Stimulated activated memory B cell treated with anti-CD40 and anti-IgM and Interleukin-4, amounts not matched to agents 10 μg/mL and 1 μg/mL and 100 μg/mL, for 72 hours (primary cell): Measurements from ENCODE around the gene TMEFF2.
"Not testable (repeated sequence)": the region's sequence is repeated elsewhere in the genome, so short reads cannot be mapped to it uniquely, and the experiment has no call there.

Experiments
- ATAC-seq: fragments of 150-1000 bp; cut with Tn5 transposase; 2 replicates; pipeline ENCODE4 v1.10.0; 2021
- H3K27ac Mint-ChIP-seq: one replicate; pipeline ENCODE4 v1.8.0; 2022; ENCODE audit warnings: mild to moderate bottlenecking, mixed read lengths
- H3K27me3 Mint-ChIP-seq: one replicate; pipeline ENCODE4 v1.8.0; 2022; ENCODE audit warnings: mixed read lengths
- H3K36me3 Mint-ChIP-seq: one replicate; pipeline ENCODE4 v1.8.0; 2022; ENCODE audit warnings: mixed read lengths
- H3K4me1 Mint-ChIP-seq: one replicate; pipeline ENCODE4 v1.8.0; 2022; ENCODE audit warnings: mixed read lengths
- H3K4me3 Mint-ChIP-seq: one replicate; pipeline ENCODE4 v1.8.0; 2022; ENCODE audit warnings: mild to moderate bottlenecking, moderate library complexity, mixed read lengths
- H3K9me3 Mint-ChIP-seq: one replicate; pipeline ENCODE4 v1.8.0; 2022; ENCODE audit warnings: mixed read lengths

The TMEFF2 gene

GRCh38 chr2:191923652-191923997 is 271.1 kb downstream of the TMEFF2 start:
- no peak for ATAC-seq
- Mint-ChIP-seq H3K27ac (no peak overlapping the region), H3K4me1 (no peaks in the 10 kb centered on the region), H3K4me3 (no peak overlapping the region), H3K36me3 (no peaks in the 10 kb centered on the region), H3K27me3 (no peaks in the 10 kb centered on the region), H3K9me3 (peaks cover 2% of the 10 kb centered on the region)

GRCh38 chr2:191922736-191923651 is 271.7 kb downstream of the TMEFF2 start:
- Mint-ChIP-seq H3K4me1 (no peaks in the 10 kb centered on the region), H3K27ac (no peak overlapping the region), H3K9me3 (peaks cover 2% of the 10 kb centered on the region), H3K36me3 (no peaks in the 10 kb centered on the region), H3K4me3 (no peak overlapping the region), H3K27me3 (no peaks in the 10 kb centered on the region)
- peak; percentile 36 for ATAC-seq

- not testable (repeated sequence) for H3K4me3 Mint-ChIP-seq, ATAC-seq, H3K9me3 Mint-ChIP-seq, H3K4me1 Mint-ChIP-seq, H3K27ac Mint-ChIP-seq, H3K36me3 Mint-ChIP-seq, H3K27me3 Mint-ChIP-seq
Measured at GRCh38 chr2:191921650-191922049, 273.1 kb downstream of the TMEFF2 start.

- no peak overlapping the region for H3K4me3 Mint-ChIP-seq
- no peaks in the 10 kb centered on the region for H3K4me1 Mint-ChIP-seq
- no peaks in the 10 kb centered on the region for H3K36me3 Mint-ChIP-seq
- no peak for ATAC-seq
- peaks cover 2% of the 10 kb centered on the region for H3K9me3 Mint-ChIP-seq
- H3K27me3 Mint-ChIP-seq = no peaks in the 10 kb centered on the region
- no peak overlapping the region for H3K27ac Mint-ChIP-seq
Measured at GRCh38 chr2:191920502-191920901, 274.2 kb downstream of the TMEFF2 start.

GRCh38 chr2:191917967-191918651 is 276.6 kb downstream of the TMEFF2 start:
- Mint-ChIP-seq H3K9me3 (peaks cover 2% of the 10 kb centered on the region), H3K27ac (no peak overlapping the region), H3K27me3 (no peaks in the 10 kb centered on the region), H3K4me3 (no peak overlapping the region), H3K36me3 (no peaks in the 10 kb centered on the region), H3K4me1 (no peaks in the 10 kb centered on the region)
- ATAC-seq = no peak

GRCh38 chr2:191917430-191917881 is 277.3 kb downstream of the TMEFF2 start:
- Mint-ChIP-seq H3K4me1 (no peaks in the 10 kb centered on the region), H3K27me3 (no peaks in the 10 kb centered on the region), H3K27ac (no peak overlapping the region), H3K4me3 (no peak overlapping the region), H3K36me3 (no peaks in the 10 kb centered on the region), H3K9me3 (no peaks in the 10 kb centered on the region)
- no peak for ATAC-seq

- no peaks in the 10 kb centered on the region for H3K4me1 Mint-ChIP-seq
- no peak overlapping the region for H3K27ac Mint-ChIP-seq
- H3K27me3 Mint-ChIP-seq = no peaks in the 10 kb centered on the region
Measured at GRCh38 chr2:191916826-191917225, 277.9 kb downstream of the TMEFF2 start.

GRCh38 chr2:191915750-191916149 is 279.0 kb downstream of the TMEFF2 start:
- Mint-ChIP-seq H3K4me3 (no peak overlapping the region), H3K27ac (no peak overlapping the region), H3K27me3 (no peaks in the 10 kb centered on the region), H3K4me1 (no peaks in the 10 kb centered on the region), H3K36me3 (no peaks in the 10 kb centered on the region), H3K9me3 (no peaks in the 10 kb centered on the region)
- no peak for ATAC-seq

More at GRCh38 chr2:191916826-191917225, 277.9 kb downstream of the TMEFF2 start:
- H3K4me3 Mint-ChIP-seq = no peak overlapping the region
- no peaks in the 10 kb centered on the region for H3K9me3 Mint-ChIP-seq
- ATAC-seq = no peak
- no peaks in the 10 kb centered on the region for H3K36me3 Mint-ChIP-seq

GRCh38 chr2:191913796-191914195 is 280.9 kb downstream of the TMEFF2 start:
- Mint-ChIP-seq H3K27me3 (no peaks in the 10 kb centered on the region), H3K4me1 (no peaks in the 10 kb centered on the region), H3K9me3 (no peaks in the 10 kb centered on the region), H3K4me3 (no peak overlapping the region), H3K27ac (no peak overlapping the region), H3K36me3 (no peaks in the 10 kb centered on the region)
- no peak for ATAC-seq

- Mint-ChIP-seq H3K4me3 (no peak overlapping the region), H3K27ac (no peak overlapping the region), H3K27me3 (no peaks in the 10 kb centered on the region), H3K4me1 (no peaks in the 10 kb centered on the region), H3K9me3 (no peaks in the 10 kb centered on the region), H3K36me3 (no peaks in the 10 kb centered on the region)
- ATAC-seq = no peak
Measured at GRCh38 chr2:191912764-191913163, 282.0 kb downstream of the TMEFF2 start.

- H3K27me3 Mint-ChIP-seq = no peaks in the 10 kb centered on the region
Measured at GRCh38 chr2:191910518-191910917, 284.2 kb downstream of the TMEFF2 start.

GRCh38 chr2:191908874-191909273 is 285.9 kb downstream of the TMEFF2 start:
- H3K4me3 Mint-ChIP-seq = no peak overlapping the region
- no peaks in the 10 kb centered on the region for H3K4me1 Mint-ChIP-seq
- no peak for ATAC-seq
- H3K27ac Mint-ChIP-seq = no peak overlapping the region
- H3K27me3 Mint-ChIP-seq = no peaks in the 10 kb centered on the region
- no peaks in the 10 kb centered on the region for H3K9me3 Mint-ChIP-seq
- H3K36me3 Mint-ChIP-seq = no peaks in the 10 kb centered on the region

More at GRCh38 chr2:191910518-191910917, 284.2 kb downstream of the TMEFF2 start:
- H3K27ac Mint-ChIP-seq = no peak overlapping the region
- no peaks in the 10 kb centered on the region for H3K9me3 Mint-ChIP-seq
- no peak overlapping the region for H3K4me3 Mint-ChIP-seq
- H3K4me1 Mint-ChIP-seq = no peaks in the 10 kb centered on the region
- no peaks in the 10 kb centered on the region for H3K36me3 Mint-ChIP-seq
- ATAC-seq = no peak

GRCh38 chr2:191907545-191907944 is 287.2 kb downstream of the TMEFF2 start:
- no peaks in the 10 kb centered on the region for H3K27me3 Mint-ChIP-seq
- no peak overlapping the region for H3K4me3 Mint-ChIP-seq

GRCh38 chr2:191907091-191907490 is 287.6 kb downstream of the TMEFF2 start:
- Mint-ChIP-seq H3K36me3 (no peaks in the 10 kb centered on the region), H3K27ac (no peak overlapping the region), H3K4me3 (no peak overlapping the region), H3K9me3 (no peaks in the 10 kb centered on the region), H3K4me1 (no peaks in the 10 kb centered on the region), H3K27me3 (no peaks in the 10 kb centered on the region)
- no peak for ATAC-seq

More at GRCh38 chr2:191907545-191907944, 287.2 kb downstream of the TMEFF2 start:
- H3K36me3 Mint-ChIP-seq = no peaks in the 10 kb centered on the region
- no peaks in the 10 kb centered on the region for H3K9me3 Mint-ChIP-seq
- ATAC-seq = no peak
- H3K4me1 Mint-ChIP-seq = no peaks in the 10 kb centered on the region
- H3K27ac Mint-ChIP-seq = no peak overlapping the region

- Mint-ChIP-seq H3K4me3 (no peak overlapping the region), H3K9me3 (peaks cover 3% of the 10 kb centered on the region), H3K27me3 (no peaks in the 10 kb centered on the region), H3K27ac (no peak overlapping the region), H3K36me3 (no peaks in the 10 kb centered on the region), H3K4me1 (no peaks in the 10 kb centered on the region)
- no peak for ATAC-seq
Measured at GRCh38 chr2:191905336-191905735, 289.4 kb downstream of the TMEFF2 start.

- Mint-ChIP-seq H3K27me3 (no peaks in the 10 kb centered on the region), H3K4me3 (no peak overlapping the region), H3K36me3 (no peaks in the 10 kb centered on the region), H3K4me1 (no peaks in the 10 kb centered on the region), H3K27ac (no peak overlapping the region), H3K9me3 (peaks cover 4% of the 10 kb centered on the region)
- no peak for ATAC-seq
Measured at GRCh38 chr2:191901031-191901430, 293.7 kb downstream of the TMEFF2 start.
